GM19023 (cell line): ENCODE results near the gene C1orf116.
A peak's percentile ranks its signal among the peaks of the same experiment; 100 is the strongest.
"Not testable (repeated sequence)": the region's sequence is repeated elsewhere in the genome, so short reads cannot be mapped to it uniquely, and the experiment has no call there.

ENCODE experiments used
- ATAC-seq: cut with Tn5 transposase; IDR thresholded peaks from one replicate; pipeline ENCODE4 v1.9.1; 2021; ENCODE audit warnings: mild to moderate bottlenecking, moderate library complexity; ENCODE audit not compliant: unreplicated experiment

The C1orf116 gene

GRCh38 chr1:207059881-207060280, 27.3 kb upstream of the C1orf116 start:
- ATAC-seq: no peak

DNA sequence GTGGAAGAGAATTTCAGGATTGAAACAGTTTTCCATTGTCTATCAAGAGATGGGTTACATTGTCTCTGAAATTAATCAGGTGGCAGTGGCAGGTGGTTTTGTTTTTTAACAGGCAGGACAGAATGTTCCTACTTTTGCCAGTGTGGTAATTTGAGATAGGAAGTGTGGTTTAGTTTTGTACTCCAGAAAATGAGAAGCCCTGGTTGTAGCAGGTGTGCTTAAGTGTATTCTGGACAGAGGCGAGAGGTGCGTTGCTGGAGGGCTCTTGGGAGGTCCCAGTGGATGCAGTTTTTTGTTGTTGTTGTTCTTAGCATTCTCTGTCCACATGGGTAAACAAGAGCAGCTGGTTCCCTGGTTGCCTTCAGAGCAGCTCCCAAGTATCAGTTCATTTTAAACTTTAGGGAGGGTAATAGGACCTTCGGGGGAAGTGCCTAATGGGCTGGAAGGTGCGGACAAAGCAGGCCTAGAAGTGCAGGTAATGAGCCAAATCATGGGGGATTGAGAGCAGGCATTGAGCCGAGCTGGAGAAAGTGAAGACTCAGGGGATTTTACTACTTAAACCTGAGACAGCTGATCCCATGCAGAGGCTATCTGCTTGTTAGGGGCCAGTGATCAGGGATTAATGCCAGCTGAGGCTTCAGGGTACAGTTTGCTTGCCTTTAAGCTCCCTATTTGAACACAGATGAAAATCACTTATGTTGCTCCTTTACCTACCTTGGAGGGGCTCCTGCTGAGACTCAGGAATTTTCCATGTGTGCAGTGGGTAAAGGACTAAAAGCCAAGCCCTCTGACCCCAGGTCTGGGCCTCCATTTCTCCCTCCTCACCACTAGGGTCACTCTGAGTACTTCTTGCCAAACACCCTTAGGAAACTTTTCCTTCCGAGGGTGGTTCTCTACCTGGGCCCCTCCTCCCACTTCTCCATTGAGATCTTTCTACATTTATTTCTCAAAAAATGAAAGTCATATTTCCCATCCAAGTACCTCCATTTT, 26.6 kb upstream of the C1orf116 start:
- ATAC-seq: no peak

DNA sequence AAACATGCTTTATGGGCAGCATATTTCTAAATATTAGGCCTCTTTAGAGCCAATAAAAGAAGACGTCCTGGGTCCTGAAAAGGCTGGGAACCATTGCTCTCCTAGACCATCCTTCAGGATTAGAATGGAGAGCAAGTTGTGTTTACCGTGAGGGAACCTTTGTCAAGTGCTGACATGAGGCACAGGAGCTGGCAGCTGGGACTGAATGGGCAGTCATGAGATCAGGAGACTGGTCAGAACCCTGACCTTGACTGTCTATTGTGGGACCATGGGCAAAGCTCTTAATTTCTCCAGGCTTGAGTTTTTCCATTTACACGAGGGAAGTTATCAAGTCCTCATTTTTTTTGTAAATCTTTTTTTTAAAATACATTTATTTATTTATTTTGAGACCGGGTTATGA, 25.7 kb upstream of the C1orf116 start:
- ATAC-seq: no peak

DNA sequence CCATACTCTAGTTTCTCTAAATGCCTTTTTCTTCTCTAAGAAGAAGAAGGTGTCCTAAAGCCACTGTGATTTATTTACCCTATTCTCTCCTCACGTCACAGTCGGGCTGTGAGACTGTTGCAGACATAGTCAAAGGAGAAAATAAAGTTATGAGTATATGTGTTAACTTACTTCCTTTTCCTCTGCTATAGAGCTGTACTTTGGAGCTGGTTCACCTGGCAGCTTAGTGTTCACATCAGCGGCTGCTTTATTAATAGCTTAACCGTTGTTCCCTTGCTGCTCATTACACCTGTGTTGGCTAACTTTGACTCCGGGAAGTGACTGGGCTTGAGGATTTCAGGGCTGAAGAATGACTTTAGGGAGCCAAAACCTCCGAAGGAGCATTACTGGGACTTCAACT, 24.1 kb upstream of the C1orf116 start:
- no peak for ATAC-seq

DNA sequence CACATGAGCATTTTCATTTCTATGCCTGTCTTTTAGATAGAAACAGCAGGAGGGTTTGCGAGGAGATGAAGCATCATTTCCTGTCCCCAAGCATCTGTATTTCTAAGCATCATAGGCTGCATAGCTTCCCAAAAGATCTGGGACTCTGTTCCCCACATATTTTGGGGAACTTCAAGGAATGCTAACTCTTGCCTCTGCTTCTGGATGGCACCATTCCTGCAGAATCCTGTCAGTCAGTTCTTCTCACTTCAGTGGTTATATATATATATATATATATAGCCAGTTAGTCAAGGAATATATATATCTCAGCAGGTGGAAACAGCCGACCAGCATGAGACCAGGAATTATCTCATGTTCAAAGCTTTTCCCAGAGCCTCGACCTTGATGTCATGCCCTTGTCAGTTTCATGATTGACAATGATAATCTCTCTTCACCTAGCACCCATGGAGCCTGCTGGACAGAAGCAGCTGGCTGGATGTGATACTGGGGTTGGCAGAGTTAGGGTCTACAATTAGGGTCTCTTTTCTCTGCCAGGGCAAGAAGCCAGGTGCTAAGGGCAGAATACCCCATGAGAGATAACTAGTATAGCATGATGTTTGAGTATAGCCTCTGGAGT, 22.9 kb upstream of the C1orf116 start:
- ATAC-seq: no peak

- ATAC-seq: no peak
Measured at GRCh38 chr1:207054491-207054890, 21.9 kb upstream of the C1orf116 start.

DNA sequence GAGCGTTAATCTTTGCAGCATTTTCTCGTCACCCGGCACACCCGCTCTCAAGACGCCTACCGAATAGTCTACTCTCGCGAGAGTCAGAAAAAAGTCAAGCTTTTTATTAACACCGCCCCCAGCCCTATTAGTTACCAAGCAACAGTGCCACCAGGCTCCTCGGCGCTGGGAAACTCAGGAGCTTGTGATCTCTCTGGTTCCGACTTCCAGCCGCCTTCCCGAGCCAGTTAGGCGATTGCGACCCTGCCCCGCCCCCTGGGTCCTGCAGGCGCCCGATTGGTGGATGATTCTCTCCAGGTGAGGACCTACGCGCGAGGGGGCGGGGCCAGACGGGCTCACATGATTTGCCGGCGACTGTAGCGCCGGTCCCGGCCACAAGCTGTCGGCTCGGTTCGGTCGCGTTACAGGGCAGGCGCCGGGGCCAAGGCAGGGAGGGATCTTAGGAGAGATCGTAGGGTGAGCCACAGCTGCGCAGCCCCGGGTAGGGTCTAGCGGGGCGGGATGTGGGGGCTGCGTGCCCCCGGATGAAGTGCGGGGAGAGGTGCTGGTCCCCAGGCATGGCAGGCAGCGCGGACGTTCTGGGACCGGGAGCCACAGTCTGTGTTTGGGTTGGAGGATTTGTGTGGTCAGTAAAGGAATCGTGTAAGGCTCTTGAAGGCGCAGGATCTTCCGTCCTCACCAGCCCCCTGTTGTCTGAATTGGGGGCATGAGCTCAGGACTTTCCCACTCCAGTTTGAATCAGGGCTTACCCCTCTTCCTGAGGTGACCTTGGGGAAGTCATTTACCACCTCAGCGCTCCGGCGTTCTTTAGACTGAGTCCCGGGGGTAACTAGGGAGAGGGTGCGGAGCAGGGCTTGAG, 20.6 kb upstream of the C1orf116 start, which contains the start of gene PFKFB2:
Gene PFKFB2, plus strand, starts transcription at position 365 of the 859 bp plus-strand sequence. CDS start 1,443 bp downstream, outside the sequence.
- peak; percentile 86 for ATAC-seq

DNA sequence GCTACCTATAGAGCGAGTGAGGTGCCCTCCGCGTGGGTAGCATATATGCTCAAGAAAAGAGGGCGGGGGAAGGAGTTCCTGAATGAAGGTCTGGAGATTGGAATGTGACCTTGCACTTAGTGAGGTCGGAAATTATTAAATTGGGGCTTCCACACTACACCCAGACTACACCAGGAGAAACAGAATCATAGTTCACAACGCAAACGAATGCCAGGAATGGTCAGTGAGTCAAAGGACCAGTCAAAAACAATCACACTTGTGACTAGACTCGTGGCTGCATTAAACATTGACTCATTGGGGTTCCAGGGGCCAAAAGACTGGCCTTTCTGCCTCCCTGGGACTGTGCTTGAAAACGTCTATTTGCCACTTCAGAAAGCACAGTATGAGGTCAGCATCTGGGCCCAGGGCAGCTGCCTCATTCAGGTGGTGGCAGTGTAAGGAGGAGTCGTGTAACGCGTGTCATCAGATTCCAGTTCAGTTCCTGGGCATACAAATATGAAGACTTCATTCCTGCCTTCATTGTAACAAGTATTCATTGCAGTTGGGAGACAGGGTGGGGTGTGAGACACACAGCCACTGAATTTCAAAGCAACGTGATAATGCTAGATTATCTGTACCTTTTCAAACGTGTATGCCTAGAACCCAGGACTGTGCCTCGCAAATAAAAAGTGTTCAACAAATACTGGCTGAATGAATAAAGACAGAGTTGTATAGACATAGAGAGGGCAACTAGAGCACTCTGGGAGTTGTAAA, 18.8 kb upstream of the C1orf116 start, which contains the start of gene YOD1:
Gene YOD1, minus strand, starts transcription at position 18 of the 753 bp plus-strand sequence. CDS start 178 bp downstream, outside the sequence.
- ATAC-seq: no peak

DNA sequence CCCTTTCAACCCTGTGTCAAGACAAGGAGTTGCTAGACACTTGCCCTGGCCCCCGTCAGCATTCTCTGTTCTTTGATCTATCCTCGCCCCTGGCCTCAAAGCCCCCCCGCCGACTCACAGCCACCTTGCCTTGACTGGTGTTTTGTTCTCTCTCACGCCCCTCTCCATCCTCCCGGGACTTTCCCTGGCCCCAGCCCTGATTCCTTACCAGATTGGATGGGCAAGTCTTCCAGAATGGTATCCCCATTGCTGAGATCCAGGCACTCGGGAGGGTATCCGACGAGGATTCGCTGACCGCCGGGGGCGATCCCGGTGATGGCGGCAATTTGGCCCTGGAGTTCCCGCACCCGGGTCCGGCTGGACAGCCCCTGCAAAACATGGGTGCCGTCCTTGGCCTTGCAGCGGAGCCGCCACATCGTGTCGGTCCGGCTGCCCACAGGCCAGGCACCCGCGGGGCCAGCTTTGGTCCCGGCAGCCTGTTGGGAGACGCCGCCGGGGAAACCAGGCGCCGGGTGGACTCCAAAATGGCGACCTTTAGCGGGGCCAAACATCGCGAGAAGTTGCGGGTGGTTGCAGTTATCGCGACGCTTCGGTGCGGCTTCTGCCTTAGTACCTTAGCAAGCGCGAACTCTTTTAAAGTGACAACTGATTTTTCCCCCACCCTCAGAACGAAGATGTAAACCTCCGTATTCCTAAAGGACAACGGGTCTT, 18.1 kb upstream of the C1orf116 start:
- ATAC-seq: peak; percentile 53

DNA sequence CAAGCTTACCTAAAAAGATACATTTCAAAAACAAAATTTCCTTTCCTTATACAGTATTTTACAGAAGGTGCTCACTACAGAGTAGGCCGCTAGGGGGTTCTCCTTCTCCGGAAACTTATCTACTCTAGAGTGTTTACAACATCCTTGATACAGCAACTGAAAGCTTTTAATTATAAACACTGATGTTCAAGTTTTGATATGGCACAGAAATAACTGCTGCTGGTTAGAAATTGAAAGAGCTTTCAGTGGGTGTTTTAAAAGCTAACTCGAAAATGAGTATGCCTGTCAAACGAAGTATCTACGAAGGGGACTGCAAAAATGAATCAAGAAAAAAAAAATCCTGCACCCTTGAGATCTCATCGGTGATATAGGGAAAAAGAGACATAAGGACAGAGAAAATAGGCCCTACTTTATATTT, 17.4 kb upstream of the C1orf116 start:
- ATAC-seq: no peak

GRCh38 chr1:207049514-207049913, 17.0 kb upstream of the C1orf116 start:
- ATAC-seq: no peak

DNA sequence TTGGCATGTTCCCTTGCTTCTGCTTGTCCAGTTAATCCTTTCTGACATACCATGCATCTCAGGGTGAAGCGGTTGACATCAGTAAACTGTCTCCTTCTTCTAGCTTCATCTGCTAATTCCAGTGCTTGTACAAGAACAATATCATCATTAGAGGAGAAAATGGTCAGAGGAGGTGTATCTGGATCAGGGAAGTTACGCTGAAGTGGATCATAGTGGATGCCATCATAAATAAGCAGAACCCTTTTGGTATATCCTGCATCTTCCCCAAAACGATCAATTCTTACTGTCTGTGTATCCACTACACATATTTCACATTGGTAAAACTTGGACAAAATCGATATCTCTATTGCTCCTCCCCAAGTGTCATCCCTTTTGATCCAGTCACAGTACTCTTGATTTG, 16.5 kb upstream of the C1orf116 start:
- ATAC-seq: no peak

GRCh38 chr1:207048041-207048440, 15.5 kb upstream of the C1orf116 start:
- no peak for ATAC-seq

GRCh38 chr1:207047505-207047904, 14.9 kb upstream of the C1orf116 start:
- ATAC-seq: no peak

DNA sequence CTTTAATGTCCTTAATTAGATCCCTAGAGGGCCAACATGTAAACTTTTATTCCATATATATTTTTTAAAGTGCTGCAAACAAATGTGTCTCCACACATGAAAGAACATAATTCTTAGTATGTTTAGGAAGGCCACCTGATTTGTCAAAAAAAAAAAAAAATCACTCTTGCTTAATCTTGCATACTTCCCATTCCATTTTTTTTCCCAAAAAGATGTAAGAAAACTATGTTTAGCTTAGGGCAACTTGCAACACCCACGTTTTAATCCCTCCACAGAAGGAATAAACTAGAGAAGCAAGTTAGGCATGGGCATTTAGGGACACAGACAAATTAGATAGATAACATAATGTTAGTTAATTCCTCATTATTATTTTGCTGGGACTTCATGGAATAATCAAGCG, 12.9 kb upstream of the C1orf116 start:
- ATAC-seq: no peak

- ATAC-seq: not testable (repeated sequence)
Measured at GRCh38 chr1:207041397-207041796, 8.8 kb upstream of the C1orf116 start.

DNA sequence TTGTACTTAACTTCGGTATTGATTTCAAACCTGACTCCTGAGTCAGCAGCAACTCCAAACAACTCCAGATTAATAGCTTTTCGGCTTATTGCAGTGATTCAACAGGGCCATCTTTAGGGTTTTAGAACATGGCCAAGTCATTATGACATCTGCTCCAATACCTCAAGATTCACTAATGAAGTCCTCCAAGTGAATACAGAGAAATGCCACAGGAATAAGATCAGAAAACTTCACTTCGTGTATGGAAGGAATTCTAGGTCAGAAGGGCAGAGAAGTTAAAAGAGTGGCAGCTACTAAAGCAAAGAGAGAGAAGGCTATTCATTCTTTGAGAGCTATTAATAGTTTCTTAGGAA, 7.6 kb upstream of the C1orf116 start:
- ATAC-seq: no peak

GRCh38 chr1:207039380-207040180, 7.0 kb upstream of the C1orf116 start:
- ATAC-seq: no peak

GRCh38 chr1:207036865-207037264, 4.3 kb upstream of the C1orf116 start:
- ATAC-seq: no peak
